ENCODE results near the gene RPS16. TPM values are rescaled to one million over a fixed set of nuclear protein-coding genes. Genes with fewer than 3 reads are reported as not detected.
A peak's percentile ranks its signal among the peaks of the same experiment; 100 is the strongest.

The RPS16 gene
- total RNA-seq, 1 donor from 2014 or later = 1,453 TPM

DNA sequence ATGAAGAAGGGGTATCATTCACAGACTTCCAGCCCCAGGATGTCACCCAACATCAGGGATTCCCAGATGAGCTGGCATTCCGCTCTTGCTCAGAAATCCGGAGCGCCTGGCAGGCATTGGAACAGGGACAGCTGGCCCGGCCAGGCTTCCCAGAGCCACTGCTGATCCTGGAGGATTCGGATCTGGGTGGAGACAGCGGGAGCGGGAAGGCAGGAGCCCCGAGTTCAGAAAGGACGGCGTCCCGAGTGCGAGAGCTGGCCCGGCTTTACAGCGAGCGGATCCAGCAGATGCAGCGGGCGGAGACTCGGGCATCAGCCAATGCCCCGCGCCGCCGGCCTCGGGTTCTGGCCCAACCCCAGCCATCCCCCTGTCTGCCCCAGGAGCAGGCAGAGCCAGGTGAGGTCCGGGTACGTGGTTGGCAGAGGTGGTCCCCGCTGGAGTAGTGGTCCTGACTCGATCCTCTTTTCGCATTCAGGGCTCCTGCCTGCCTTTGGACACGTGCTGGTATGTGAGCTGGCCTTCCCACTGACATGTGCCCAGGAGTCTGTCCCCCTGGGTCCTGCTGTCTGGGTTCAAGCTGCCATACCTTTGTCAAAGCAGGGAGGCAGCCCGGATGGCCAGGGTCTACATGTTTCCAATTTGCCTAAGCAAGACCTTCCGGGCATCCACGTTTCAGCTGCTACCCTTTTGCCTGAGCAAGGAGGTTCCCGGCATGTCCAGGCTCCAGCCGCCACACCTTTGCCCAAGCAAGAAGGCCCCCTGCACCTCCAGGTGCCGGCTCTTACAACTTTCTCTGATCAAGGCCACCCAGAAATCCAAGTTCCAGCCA lies 12.3 kb downstream of the RPS16 start:
- DNase-seq (ENCODE audit: low spot score in 2 of 2) = no peak
- no peak for TF ChIP-seq CTCF (IDR thresholded peaks at IDR 0.05)
- Histone ChIP-seq H3K4me1 (peaks cover 3 to 6% of the 10 kb centered on the region in 2 donors), H3K27me3 (no peaks in the 10 kb centered on the region), H3K27ac (no peak overlapping the region), H3K9me3 (no peaks in the 10 kb centered on the region), H3K36me3 (peaks cover 49 to 69% of the 10 kb centered on the region in 2 donors), H3K4me3 (no peak overlapping the region)
- intact Hi-C loops (cut with DNase I) = no loop called here

DNA sequence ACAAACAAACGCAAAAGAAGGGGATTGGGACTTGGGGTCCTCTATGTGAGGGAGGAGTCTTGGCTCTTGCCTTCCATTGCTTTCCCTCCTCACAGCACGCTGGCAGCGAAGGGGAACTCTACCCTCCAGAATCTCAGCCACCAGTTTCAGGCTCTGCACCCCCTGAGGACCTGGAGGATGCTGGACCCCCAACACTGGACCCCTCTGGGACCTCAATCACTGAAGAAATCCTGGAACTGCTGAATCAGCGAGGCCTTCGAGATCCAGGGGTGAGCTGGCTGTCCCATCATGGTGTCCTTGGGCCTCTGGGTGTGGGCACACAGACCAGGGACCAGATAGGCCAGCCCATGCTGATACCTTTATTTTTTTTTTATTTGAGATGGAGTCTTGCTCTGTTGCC lies 13.7 kb downstream of the RPS16 start:
- no peak overlapping the region for H3K27ac ChIP-seq

GRCh38 chr19:39420769-39421168 lies 15.0 kb downstream of the RPS16 start:
- peaks cover 70 to 89% of the 10 kb centered on the region in 2 donors for H3K36me3 ChIP-seq
- H3K27me3 ChIP-seq = no peaks in the 10 kb centered on the region
- intact Hi-C loops (cut with DNase I) = no loop called here
- H3K9me3 ChIP-seq = no peaks in the 10 kb centered on the region
- H3K27ac ChIP-seq = no peak overlapping the region
- peaks cover 0 to 11% of the 10 kb centered on the region in 2 donors for H3K4me1 ChIP-seq
- H3K4me3 ChIP-seq = no peak overlapping the region
- no peak for TF ChIP-seq CTCF (IDR thresholded peaks at IDR 0.05)
- DNase-seq (ENCODE audit: low spot score in 2 of 2) = no peak

More for the DNA sequence above, 13.7 kb downstream of the RPS16 start:
- Histone ChIP-seq H3K4me3 (no peak overlapping the region), H3K4me1 (peaks cover 0 to 3% of the 10 kb centered on the region in 2 donors), H3K27me3 (no peaks in the 10 kb centered on the region), H3K36me3 (peaks cover 60 to 84% of the 10 kb centered on the region in 2 donors), H3K9me3 (no peaks in the 10 kb centered on the region)
- no peak for TF ChIP-seq CTCF (IDR thresholded peaks at IDR 0.05)
- no peak for DNase-seq (ENCODE audit: low spot score in 2 of 2)
- intact Hi-C loops (cut with DNase I) = no loop called here

- Histone ChIP-seq H3K27me3 (no peaks in the 10 kb centered on the region), H3K4me3 (no peak overlapping the region), H3K9me3 (no peaks in the 10 kb centered on the region), H3K4me1 (peaks cover 9 to 25% of the 10 kb centered on the region in 2 donors), H3K36me3 (peaks cover 65 to 74% of the 10 kb centered on the region in 2 donors), H3K27ac (no peak overlapping the region)
- no peak for DNase-seq (ENCODE audit: low spot score in 2 of 2)
- no peak for TF ChIP-seq CTCF (IDR thresholded peaks at IDR 0.05)
- intact Hi-C loops (cut with DNase I) = no loop called here
Measured at GRCh38 chr19:39419003-39419402, 16.7 kb downstream of the RPS16 start.

- intact Hi-C loops (cut with DNase I) = no loop called here
- Histone ChIP-seq H3K36me3 (peaks cover 52 to 60% of the 10 kb centered on the region in 2 donors), H3K27ac (peak overlapping the region; percentile 10 to 50)
Measured at GRCh38 chr19:39417463-39418181, 18.1 kb downstream of the RPS16 start.

More at GRCh38 chr19:39417463-39418181, 18.1 kb downstream of the RPS16 start:
- DNase-seq (ENCODE audit: low spot score in 2 of 2) = no peak
- no peaks in the 10 kb centered on the region for H3K9me3 ChIP-seq
- peaks cover 9 to 25% of the 10 kb centered on the region in 2 donors for H3K4me1 ChIP-seq
- TF ChIP-seq CTCF (IDR thresholded peaks at IDR 0.05) = no peak
- H3K27me3 ChIP-seq = no peaks in the 10 kb centered on the region
- no peak overlapping the region for H3K4me3 ChIP-seq
